Kidney (tissue), 14 donors: Measurements from ENCODE around the gene STMP1. TPM values are rescaled to one million over a fixed set of nuclear protein-coding genes. Genes with fewer than 3 reads are reported as not detected.

ENCODE experiments used
- DNase-seq, 5 donors: peaks; one replicate each; pipeline ENCODE4 v3.0.0-alpha.2; 2013 to 2020
- FAIRE-seq: peaks from 2 replicates; lab custom pipeline; 2012; peaks lifted over from hg19 to GRCh38; lab: Jason Lieb, UNC
- H3K27ac ChIP-seq, 2 donors: one replicate each; pipeline ENCODE4 v1.7.0; 2013; ENCODE audit warnings: low read depth in 2 of 2, low read length in 2 of 2, inconsistent platforms in 1 of 2
- H3K27me3 ChIP-seq: one replicate; pipeline ENCODE4 v1.7.1; 2013; ENCODE audit warnings: low read length, inconsistent platforms; ENCODE audit not compliant: control insufficient read depth, insufficient read depth
- H3K36me3 ChIP-seq, 3 donors: one replicate each; pipeline versions ENCODE4 v1.7.0 to v1.7.1; 2013; ENCODE audit warnings: low read length in 3 of 3, control low read depth in 1 of 3, inconsistent platforms in 1 of 3; ENCODE audit not compliant: insufficient read depth in 3 of 3, control insufficient read depth in 2 of 3
- H3K4me1 ChIP-seq, 3 donors: one replicate each; pipeline versions ENCODE4 v1.7.0 to v1.7.1; 2013; ENCODE audit warnings: low read length in 3 of 3, inconsistent platforms in 1 of 3, low read depth in 1 of 3; ENCODE audit not compliant: control insufficient read depth in 2 of 3, insufficient read depth in 2 of 3
- H3K4me3 ChIP-seq, 3 donors: one replicate each; pipeline versions ENCODE4 v1.7.0 to v1.8.1; 2013; ENCODE audit warnings: low read length in 3 of 3, control low read depth in 1 of 3, inconsistent platforms in 1 of 3
- H3K9ac ChIP-seq, 3 donors: one replicate each; pipeline versions ENCODE4 v1.7.0 to v1.7.1; 2013; ENCODE audit warnings: low read length in 3 of 3, control low read depth in 1 of 3, inconsistent platforms in 1 of 3
- H3K9me3 ChIP-seq, 3 donors: one replicate each; pipeline versions ENCODE4 v1.7.0 to v1.7.1; 2013; ENCODE audit warnings: low read length in 3 of 3, control low read depth in 1 of 3, inconsistent platforms in 1 of 3; ENCODE audit not compliant: control insufficient read depth in 2 of 3, insufficient read depth in 1 of 3
- intact Hi-C: fragments of 100-400 bp; cut with DNase I; formaldehyde crosslinking; loops from one replicate; pipeline ENCODE4 v1.11.1; 2022
- polyA plus RNA-seq: library from polyadenylated mRNA; stranded (reverse); fragments of 350-450 nt; fragmentation: Illumina TruSeq; extraction: RNeasy Lipid Tissue Mini Kit (QIAGEN cat#74804); gene quantifications from one replicate; pipeline ENCODE4 v1.2.3, GENCODE V29; 2014; ENCODE audit warnings: low read depth, low replicate concordance; ENCODE audit not compliant: insufficient read depth
- total RNA-seq: library from RNA; stranded (reverse); fragmentation: NEBNext Ultra II Directional; extraction: Animal tissue kit (Norgen Biotek cat#: 25700); gene quantifications from one replicate; pipeline ENCODE4 v1.2.1, GENCODE V29; 2021
- TF ChIP-seq, protein P1 (sequence below): IDR thresholded peaks from 3 replicates; pipeline ENCODE4 v1.5.1; 2012; ENCODE audit warnings: mild to moderate bottlenecking, moderate library complexity, borderline replicate concordance; ENCODE audit not compliant: insufficient read depth; ENCODE audit errors: extremely low read depth
- donor health status: control.
- donor health status: control.
- donor health status: control.
- donor health status: control.
- donor health status: control.
- donor health status: DM: yes; HTN: yes; CAD: no.
- donor health status: Normal renal cell carcinoma (clear cell type).

The STMP1 gene
- total and polyA plus RNA-seq, 2 donors from 2014 or later, result 35.8 to 40.8 TPM

- TF ChIP-seq, protein P1, sequence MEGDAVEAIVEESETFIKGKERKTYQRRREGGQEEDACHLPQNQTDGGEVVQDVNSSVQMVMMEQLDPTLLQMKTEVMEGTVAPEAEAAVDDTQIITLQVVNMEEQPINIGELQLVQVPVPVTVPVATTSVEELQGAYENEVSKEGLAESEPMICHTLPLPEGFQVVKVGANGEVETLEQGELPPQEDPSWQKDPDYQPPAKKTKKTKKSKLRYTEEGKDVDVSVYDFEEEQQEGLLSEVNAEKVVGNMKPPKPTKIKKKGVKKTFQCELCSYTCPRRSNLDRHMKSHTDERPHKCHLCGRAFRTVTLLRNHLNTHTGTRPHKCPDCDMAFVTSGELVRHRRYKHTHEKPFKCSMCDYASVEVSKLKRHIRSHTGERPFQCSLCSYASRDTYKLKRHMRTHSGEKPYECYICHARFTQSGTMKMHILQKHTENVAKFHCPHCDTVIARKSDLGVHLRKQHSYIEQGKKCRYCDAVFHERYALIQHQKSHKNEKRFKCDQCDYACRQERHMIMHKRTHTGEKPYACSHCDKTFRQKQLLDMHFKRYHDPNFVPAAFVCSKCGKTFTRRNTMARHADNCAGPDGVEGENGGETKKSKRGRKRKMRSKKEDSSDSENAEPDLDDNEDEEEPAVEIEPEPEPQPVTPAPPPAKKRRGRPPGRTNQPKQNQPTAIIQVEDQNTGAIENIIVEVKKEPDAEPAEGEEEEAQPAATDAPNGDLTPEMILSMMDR, result no peak
Measured at GRCh38 chr7:135683609-135684008, 21.3 kb downstream of the STMP1 start.

DNA sequence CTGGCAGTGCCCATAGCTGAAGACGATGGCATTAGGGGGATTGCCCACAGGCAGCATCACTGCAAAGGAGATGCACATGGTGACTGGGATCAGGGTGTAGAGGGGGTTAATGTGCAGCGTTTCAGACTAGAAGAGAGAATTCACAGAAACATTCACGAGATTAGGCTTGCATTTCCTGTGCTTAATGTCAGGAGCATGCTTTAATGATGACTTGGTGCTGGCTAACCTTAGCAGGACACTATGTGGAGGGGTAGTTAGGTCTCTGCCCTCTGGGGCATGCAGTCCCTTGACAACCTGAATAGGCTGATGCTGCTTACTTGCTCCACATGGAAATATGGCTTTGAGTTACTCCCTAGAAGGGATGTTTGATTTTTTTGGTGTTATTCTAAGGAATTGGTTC, 21.8 kb downstream of the STMP1 start:
- Histone ChIP-seq H3K4me1 (peaks cover 0 to 6% (median 0%) of the 10 kb centered on the region in 3 donors), H3K9ac (no peak overlapping the region), H3K27me3 (no peaks in the 10 kb centered on the region), H3K27ac (peak overlapping the region in 1 of 2 donors; percentile 9), H3K36me3 (peaks cover 0 to 5% (median 0%) of the 10 kb centered on the region in 3 donors), H3K9me3 (no peaks in the 10 kb centered on the region), H3K4me3 (no peak overlapping the region)
- DNase-seq, result no peak
- no peak for FAIRE-seq
- TF ChIP-seq, protein P1, result no peak
- intact Hi-C loops, result no loop called here

More at GRCh38 chr7:135683609-135684008, 21.3 kb downstream of the STMP1 start:
- DNase-seq, result no peak
- Histone ChIP-seq H3K27ac (no peak overlapping the region), H3K27me3 (no peaks in the 10 kb centered on the region), H3K9ac (no peak overlapping the region), H3K4me3 (no peak overlapping the region), H3K9me3 (no peaks in the 10 kb centered on the region), H3K4me1 (peaks cover 0 to 6% (median 0%) of the 10 kb centered on the region in 3 donors), H3K36me3 (peaks cover 0 to 5% (median 0%) of the 10 kb centered on the region in 3 donors)
- FAIRE-seq, result no peak
- intact Hi-C loops, result no loop called here

DNA sequence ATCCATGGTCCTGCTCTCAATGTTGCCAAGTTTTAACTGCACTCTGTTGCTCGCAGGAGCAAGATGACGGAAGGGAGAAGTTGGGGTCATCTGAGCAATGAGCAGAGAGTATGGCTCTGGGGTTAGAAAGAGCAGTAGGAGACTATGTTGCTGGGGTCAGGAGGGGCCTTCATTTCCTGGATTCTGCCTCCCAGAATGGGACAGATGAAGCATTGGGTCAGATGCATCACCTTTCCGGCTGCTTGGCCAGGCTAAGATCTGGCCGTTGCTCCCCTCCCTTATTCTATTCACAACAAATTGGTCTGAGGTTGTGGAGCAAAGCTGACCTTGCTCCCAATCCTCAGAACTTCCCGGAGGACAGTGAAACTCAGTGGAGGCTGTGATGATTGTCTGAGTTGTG, 22.4 kb downstream of the STMP1 start:
- no peak overlapping the region for H3K9ac ChIP-seq
- intact Hi-C loops, result no loop called here
- H3K4me3 ChIP-seq, result no peak overlapping the region
- peaks cover 0 to 5% (median 0%) of the 10 kb centered on the region in 3 donors for H3K36me3 ChIP-seq
- TF ChIP-seq, protein P1, result no peak
- H3K27ac ChIP-seq, result no peak overlapping the region
- no peaks in the 10 kb centered on the region for H3K9me3 ChIP-seq
- no peaks in the 10 kb centered on the region for H3K27me3 ChIP-seq
- no peak for FAIRE-seq
- DNase-seq, result no peak
- peaks cover 0 to 6% (median 0%) of the 10 kb centered on the region in 3 donors for H3K4me1 ChIP-seq
